GM18867 (cell line): ENCODE measurements around the gene RDH14.

ENCODE experiments used
- ATAC-seq: cut with Tn5 transposase; IDR thresholded peaks from one replicate; pipeline ENCODE4 v1.9.1; 2021; ENCODE audit warnings: mild to moderate bottlenecking, moderate library complexity; ENCODE audit not compliant: unreplicated experiment

Gene RDH14

DNA sequence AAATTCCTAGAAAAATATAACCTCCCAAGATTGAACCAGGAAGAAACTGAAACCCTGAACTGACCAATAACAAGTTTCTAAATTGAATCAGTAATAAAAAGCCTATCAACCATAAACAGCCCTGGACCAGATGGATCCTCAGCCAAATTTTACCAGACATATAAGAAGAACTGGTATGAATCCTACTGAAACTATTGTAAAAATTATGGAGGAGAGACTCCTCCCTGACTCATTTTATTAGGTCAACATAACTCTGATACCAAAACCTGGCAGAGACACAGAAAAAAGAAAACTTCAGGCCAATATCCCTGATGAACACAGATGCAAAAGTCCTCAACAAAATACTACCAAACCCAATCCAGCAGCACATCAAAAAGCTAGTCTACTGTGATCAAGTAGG lies 17.6 kb upstream of the RDH14 start:
- no peak for ATAC-seq

DNA sequence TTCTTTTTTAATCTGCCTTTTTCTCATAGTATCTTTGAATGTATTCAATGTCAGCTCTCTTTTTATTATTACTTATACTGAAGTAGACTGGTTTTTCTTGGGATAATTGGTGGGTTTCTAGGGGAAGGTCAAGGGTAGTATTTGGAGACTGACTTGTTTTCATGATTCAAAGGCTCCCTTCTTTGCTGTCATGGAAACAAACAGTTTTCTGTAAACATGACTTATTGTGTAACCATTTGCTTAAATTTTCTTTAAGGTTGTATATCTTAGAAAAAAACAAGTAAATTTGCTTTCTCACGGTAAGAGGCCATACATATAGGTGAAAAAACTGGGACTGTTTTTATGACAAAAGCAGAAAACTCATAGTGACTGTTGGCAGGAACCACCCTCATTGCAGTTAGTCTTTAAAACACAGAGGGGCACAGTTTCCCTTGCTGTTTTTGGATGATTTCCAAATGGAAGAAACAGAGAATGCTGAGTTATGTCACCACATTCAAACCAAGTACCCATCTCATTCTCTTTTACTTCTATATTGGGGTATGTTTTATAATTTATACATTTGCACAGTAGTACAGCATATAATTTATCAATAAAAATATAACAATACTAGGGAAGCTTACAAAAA lies 5.8 kb upstream of the RDH14 start:
- no peak for ATAC-seq

DNA sequence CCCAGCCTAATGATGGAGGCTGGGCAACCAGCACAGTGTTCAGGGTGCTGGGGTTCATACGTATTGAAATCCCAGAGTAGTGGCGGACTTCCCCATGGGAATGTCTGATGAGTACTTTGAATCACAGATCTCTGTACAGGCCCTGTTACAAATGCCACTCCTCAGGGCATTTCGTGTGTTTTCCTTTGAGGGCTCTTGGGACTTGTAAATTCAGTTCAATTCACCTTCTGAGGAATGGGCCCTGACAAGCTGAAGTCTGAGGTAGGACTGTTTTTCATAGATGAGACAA lies 288 bp upstream of the RDH14 start:
- ATAC-seq: peak; percentile 0

DNA sequence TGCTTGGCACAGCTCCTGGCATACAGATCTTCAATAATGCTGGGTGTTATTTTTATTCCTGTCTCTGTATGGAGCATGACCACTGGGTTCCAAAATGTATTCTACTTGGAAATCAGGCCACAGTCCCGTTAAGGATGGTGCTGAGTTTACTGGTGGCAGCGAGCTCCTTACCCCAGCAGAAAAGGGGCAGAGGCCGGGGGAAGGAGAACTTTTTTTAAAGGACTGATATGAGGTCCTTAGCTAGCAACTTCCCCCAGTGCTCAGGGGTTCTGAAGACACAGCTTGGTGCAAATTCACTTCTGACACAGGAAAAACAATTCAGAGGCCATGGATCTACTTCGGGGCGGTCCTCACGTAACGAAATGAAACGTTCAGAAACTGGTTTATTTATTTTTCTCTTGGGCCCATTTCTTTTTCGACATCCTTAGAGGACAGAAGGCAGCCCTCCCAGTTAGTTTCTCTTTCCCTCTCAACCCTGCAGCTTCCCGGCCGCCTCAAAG lies 872 bp downstream of the RDH14 start:
- ATAC-seq: no peak

DNA sequence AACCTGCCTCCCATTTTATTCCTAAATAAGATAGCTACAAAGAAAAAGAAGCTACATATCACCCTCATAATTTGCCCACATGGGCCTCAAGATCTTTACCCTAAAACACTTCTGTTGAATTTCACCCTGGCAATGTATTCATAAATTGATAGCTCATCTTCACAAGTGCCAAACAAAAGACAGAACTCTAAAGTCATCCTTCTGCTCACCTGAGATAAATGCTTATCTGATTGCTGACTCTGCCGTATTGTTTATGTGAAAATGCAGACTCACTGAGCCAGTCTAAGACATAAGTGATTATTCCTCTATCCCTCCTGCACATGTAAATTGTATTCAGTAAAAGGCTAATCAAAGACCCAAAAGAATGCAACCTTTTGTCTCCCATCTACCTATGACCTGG lies 2.0 kb downstream of the RDH14 start:
- no peak for ATAC-seq

DNA sequence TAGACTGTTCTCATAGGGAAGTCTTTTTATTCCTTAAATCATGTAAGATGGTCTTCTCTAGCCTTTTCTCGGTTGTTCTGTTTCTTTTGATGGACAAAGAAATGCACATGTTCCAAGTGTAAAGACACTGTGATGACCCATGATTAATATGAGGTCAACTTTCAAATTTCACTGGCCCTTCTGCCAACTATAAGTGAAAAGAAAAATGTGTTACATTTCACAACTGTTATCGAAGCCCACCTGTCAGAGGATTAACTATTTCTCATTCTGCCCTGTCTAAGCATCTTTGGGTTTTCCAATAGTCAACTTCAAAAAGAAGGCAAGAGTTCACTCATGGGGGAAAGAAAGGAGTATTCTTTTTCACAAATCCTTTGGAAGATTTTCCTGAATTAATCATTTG lies 3.3 kb downstream of the RDH14 start:
- ATAC-seq: no peak

DNA sequence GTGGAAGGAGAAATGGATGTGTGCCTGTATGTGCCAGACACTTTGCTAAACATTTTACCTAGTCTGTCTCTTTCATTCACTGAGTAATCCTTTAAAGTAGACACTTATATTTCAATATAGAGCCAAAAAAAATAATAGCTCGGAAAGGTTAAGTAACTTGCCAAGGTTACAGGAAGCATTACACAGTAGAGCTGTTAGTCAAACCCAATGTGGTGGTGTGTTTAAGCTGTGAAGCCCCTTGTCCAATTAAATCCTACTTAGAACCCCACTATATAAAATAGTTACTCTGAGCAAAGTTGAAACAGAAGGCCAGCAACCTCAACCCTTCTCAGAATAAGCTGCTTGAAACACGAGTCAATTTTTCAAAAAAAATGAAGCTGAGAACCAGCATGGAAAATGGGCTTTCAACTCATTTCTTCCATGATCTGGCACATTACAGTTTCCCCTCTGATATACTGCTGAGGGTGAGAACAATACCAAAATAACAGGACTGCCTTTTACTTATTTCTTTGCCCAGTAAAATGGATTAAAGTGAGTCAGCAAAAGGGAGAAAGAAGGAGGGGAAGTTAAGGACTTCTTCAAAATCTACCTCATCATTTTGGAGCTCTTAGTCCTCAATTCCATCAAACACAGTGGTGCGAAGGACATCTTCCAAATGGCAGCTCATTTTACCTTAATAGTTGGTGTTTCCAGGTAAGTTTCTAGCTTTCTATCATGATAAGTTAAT lies 7.9 kb downstream of the RDH14 start:
- ATAC-seq: no peak

DNA sequence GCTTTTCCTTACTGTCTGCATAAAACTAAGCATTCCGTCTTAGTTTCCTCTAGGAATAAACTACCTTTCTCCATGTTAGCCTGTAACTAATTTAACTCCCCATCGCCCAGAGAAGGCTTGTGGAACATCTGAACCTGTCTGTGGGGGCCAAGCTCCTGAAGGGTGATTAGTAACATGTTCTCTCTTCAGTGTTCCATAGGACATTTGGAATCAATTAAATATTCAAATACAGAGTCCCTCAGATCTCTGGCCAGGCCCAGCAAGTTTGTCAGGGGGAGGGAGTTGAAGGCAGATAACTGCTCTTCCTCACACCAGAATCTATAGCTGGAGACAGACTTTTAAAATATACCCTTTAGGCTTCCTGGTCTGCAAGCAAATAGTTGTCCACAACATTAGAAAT lies 8.8 kb downstream of the RDH14 start:
- no peak for ATAC-seq

DNA sequence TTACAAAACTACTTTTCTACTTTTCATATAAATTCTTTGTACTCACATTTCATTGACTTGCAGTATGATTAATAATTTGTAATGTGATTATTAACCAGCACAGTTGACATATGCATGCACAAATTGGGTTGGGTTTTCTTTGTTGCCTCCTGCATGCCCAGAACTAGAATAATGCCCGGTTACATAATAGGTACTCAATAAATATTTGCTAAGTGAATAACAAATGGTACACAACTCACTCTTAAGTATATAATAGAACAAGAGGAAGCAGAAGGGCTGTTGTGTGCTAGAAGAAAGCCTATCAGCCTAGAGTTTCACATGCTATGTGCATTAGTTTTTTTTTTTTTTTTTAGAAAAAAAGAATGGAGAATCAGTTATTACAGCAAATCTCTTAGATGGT lies 9.3 kb downstream of the RDH14 start:
- no peak for ATAC-seq

DNA sequence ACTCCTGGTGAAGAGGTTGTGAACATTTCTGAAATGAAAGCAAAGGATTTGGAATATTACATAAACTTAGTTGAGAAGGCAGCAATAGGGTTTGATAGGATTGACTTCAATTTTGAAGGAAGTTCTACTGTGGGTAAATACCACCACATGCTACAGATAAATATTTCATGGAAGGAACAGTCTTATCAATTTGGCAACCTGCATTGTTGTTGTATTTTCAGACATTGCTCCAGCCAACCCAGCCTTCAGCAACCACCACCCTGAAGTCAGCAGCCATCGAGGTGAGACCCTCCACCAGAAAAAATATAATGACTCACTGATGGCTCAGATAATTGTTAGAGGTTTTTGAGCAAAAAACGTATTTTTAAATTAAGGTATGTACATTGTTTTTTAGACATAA lies 10.0 kb downstream of the RDH14 start:
- no peak for ATAC-seq

DNA sequence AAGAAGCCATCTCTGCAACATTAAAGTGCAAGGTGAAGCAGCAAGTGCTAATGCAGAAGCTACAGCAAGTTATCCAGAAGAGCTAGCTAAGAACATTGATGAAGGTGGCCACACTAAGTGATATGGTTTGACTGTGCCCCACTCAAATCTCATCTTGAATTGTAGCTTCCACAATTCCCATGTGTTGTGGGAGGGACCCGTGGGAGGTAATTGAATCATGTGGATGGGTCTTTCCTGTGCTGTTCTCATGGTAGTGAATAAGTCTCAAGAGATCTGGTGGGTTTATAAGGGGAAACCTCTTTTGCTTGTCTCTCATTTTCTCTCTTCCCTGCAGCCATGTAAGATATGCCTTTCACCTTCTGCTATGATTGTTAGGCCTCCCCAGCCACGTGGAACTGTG lies 11.4 kb downstream of the RDH14 start:
- no peak for ATAC-seq

DNA sequence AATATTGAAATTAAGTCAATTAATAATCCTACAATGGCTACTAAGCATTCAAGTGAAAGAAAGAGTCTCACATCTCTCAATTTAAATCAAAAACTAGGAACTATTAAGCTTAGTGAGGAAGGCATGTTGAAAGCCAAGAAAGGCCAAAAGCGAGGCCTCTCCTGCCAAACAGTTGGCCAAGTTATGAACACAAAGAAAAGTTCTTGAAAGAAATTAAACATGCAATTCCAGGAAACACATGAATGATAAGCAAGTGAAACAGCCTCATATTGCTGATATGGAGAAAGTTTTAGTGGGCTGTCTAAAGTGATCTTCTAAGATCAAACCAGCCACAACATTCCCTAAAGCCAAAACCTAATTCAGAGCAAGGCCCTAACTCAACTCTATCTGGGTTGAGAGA lies 11.8 kb downstream of the RDH14 start:
- no peak for ATAC-seq

DNA sequence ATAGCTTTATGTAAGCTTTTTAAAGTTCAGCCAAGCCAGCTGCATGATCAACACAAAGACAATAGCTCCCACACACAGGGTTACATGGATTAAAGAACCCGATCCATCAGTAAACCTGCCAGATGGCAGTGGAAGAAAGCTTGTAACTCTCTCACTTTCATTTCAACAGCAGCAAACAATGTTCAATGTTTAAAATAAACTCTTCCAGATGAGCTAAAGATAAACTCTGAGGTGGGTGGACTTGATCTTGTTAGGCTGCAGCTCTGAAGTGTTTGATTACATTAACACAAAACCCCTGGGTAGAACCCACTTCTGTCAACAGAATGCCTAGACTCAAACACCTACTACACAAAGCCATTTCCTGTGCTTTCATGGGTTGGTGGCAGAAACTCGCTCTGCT lies 13.9 kb downstream of the RDH14 start:
- ATAC-seq: peak; percentile 59

DNA sequence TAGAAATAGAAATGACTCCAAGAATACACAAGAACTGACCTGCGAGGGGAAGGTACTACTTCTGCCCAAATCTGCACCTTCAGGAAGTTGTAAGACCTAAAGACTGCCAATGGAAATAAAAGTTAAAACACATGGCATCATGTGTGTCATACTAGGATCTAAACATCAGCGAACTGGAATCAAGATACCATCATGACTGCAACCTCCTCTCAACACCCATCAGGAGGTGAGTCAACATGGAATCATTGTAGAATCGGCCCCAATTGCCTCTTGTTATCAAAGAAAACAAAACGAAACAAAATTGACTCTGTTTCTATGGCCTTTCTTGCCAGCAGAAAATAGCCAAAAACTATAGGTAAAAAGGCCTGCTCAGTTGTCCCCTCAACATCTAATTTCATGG lies 15.1 kb downstream of the RDH14 start:
- ATAC-seq: no peak

DNA sequence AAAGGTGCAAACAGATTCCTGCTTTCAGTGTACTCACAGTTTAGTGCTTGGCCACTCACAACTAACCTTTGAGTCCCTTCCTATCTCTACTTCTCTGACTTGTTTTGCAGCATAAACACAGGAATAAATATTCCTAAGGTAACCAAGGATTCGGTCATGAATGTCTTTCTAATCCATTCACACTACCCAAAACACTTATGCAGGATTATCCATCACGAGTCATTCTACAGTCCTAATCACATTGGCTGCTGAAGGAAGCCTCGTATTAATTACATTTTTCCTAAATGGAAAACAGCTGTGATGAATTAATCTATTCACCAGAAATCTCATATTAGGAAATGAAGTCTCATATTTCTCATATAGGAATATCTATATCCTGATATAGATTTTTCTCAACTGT lies 16.3 kb downstream of the RDH14 start:
- no peak for ATAC-seq

DNA sequence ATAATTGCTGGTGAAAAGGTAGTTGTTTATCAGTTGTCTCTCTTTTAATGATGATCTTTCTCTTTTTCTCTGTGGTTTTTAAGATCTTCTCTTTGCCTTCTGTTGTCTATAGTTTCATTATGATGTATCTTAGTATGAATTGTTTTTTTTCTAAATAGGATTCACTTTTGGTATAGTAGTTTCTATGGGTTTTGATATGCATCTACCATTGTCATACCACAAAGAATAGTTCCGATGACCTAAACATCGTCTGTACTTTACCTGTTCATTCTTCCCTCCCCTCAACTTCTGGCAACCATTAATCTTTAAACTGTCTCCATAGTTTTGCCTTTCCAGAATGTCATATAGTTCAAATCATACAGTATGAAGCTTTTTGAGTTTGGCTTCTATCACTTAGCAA lies 19.6 kb downstream of the RDH14 start:
- peak; percentile 58 for ATAC-seq

DNA sequence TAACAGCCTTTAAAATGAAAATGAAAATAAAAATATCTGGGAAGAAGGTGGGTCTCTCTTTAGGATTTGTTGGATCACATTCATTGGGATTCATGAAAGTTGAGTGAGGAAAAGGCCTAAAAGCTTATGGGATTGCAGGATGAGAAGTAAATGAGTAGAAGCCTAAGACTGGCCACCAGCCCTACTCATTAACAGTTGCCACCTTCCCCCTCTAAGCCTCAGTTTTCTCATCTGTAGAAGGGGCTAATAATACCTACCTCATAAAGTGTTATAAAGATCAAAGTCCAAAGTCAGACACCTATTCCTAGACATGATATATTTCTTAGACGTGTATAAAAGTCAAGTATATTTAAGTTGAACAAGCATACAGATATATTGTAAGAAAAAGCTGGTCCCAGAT lies 23.8 kb downstream of the RDH14 start:
- no peak for ATAC-seq

DNA sequence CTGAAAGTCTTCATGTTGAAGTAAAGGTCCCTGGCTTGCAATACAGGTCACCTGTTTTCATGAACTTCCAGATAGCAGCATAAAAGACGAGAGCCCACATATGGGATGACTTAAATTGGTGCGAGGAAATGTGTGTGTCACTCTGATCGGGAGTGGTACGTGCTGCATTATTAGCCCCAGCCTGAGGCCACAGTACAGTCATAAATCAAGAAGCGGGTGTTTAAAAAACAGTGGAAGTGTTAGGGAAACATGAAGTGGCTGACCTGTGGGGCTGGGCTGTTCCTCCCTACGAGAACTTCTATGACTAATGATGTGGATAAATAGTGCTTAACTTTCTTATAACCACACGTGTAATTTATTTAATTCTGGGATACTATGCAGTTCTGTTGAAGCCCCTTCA lies 24.4 kb downstream of the RDH14 start:
- no peak for ATAC-seq

DNA sequence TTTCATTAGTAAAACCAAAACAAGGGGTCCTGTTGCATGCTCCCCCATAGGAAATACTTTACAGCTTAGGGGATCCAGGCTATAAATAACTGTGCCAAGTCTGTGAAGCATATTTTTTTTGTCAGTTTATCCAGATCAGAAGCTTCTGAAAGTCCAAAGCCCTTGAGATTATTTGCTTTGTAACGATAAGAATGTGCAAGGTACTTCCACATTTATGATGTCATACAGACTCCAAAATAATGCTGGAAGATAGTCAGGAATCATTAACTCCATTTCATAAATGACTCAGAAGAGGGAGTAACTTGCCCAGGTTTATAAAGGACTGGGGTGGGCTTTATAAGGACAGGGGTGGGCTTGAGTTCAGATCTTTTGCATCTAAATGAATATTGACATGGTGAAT lies 29.3 kb downstream of the RDH14 start:
- ATAC-seq: no peak

DNA sequence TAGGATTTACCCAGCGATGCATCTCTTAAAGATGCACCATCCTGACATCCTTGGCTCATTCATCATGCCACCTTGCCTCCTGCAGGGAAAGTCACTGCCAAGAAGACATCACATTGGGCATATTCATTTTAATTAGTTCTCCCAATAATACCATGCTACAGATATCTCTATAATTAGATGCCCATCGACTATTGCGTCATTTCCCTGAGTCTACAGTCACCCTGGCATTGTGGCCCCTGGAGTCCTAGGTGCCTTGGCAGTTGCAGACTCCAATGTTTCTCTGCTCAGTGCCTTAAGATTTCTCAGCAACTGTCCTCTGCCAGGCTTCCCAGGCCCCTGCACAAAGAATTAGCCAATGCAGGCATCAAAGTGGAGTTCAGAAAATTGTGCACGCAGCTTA lies 32.6 kb downstream of the RDH14 start:
- ATAC-seq: no peak

DNA sequence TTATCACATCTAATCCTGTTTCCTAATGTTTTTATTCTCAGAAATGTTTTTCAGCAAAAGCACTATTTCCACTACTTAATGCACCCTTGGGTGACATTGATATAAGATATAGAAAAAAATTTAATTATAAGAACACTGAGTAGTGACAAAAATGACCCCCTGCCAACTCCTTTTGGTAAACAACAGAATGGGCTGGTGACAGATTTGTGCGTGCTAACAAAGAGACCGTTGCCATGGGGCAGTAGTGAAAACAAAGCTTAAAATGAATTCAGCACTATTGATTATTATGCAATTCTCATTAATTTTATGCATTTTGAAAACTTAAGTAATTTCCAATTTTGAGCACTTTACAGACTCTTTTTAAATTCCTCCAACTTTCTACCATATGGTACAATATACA lies 33.1 kb downstream of the RDH14 start:
- no peak for ATAC-seq

DNA sequence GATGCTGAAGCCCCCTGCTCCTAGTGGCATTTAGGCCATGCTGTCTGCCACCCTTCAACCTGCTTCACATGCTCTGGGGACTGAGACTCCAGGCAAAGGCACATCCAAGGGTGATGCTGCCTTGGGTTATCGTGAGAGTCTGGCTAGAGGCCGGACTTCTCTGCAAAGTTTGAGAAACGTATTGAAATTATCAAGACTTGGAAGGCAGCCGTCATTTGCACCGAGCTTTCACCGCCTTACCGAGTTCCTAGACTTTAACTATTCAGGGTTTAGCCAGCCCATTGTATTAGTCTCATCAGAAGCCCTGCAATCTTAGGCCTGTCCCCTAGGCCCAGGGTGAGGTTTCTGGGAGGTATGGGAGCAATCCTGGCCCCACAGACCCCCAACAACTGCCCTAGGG lies 34.0 kb downstream of the RDH14 start:
- ATAC-seq: no peak

DNA sequence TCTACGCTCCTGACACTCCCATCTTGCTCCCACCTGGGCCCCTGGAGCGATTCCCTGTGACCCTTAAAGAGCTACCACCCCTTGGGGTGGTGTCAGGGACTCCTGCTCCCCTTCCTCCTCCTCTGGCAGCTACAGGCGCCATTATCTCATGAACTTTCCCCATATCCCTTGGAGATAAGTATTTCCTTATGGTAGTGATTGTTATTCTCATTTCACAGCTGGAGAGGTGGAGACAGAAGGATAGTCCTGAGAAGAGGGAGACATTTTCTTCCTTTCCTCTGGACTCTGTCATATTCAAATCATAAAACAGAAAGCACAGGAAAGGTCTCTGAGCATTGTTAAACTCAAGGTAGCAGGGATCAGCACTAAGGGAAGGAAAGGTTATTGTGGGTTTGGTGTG lies 34.6 kb downstream of the RDH14 start:
- no peak for ATAC-seq
